22Rv1 (cell line): Measurements from ENCODE around the gene THAP3.

Experiments
- CTCF ChIP-seq: fragments of 450-650 bp; IDR thresholded peaks from 2 replicates; pipeline ENCODE4 v1.5.1; 2017; ENCODE audit warnings: mild to moderate bottlenecking
- ZFX ChIP-seq: fragments of 450-650 bp; IDR thresholded peaks from 2 replicates; pipeline ENCODE4 v1.6.1; 2017; ENCODE audit warnings: antibody characterized with exemption, borderline replicate concordance

- no peak for TF ChIP-seq CTCF
- no peak for TF ChIP-seq ZFX
These were observed 33.0 kb upstream of the THAP3 start for GRCh38 chr1:6591644-6592043.
